ENCODE measurements around the gene CXCL17.

Gene CXCL17

GRCh38 chr19:42403586-42403985 lies 39.2 kb downstream of the CXCL17 start:
- H4K91ac ChIP-seq (ENCODE audit: low read depth, low read length), result no peak overlapping the region

GRCh38 chr19:42402376-42403116 lies 40.2 kb downstream of the CXCL17 start:
- no peak overlapping the region for H2AK5ac ChIP-seq (ENCODE audit: low read length)
- H3K27me3 ChIP-seq (ENCODE audit: insufficient read depth, low read length), result peaks cover 2% of the 10 kb centered on the region
- H3K4ac ChIP-seq (ENCODE audit: low read depth, low read length), result no peak overlapping the region
- H2AFZ ChIP-seq (ENCODE audit: insufficient read depth, low read length, poor library complexity), result no peak overlapping the region
- H3K4me1 ChIP-seq (ENCODE audit: control insufficient read depth in 1 of 2, insufficient read depth in 2 of 2, low read length in 2 of 2), result peaks cover 6 to 10% of the 10 kb centered on the region in 2 experiments
- no peaks in the 10 kb centered on the region for H3K36me3 ChIP-seq (ENCODE audit: control insufficient read depth in 1 of 2, insufficient read depth in 2 of 2, low read length in 2 of 2)
- H3K79me2 ChIP-seq (ENCODE audit: control insufficient read depth, insufficient read depth, low read length, poor library complexity), result peaks cover 2% of the 10 kb centered on the region
- no peak overlapping the region for H3K18ac ChIP-seq (ENCODE audit: low read length)
- no peak overlapping the region for H2BK120ac ChIP-seq (ENCODE audit: insufficient read depth, low read length, poor library complexity)
- no peak overlapping the region for H3K4me3 ChIP-seq (ENCODE audit: low read depth, low read length)
- H3K9ac ChIP-seq (ENCODE audit: low read length), result no peak overlapping the region
- no peak overlapping the region for H3K23ac ChIP-seq (ENCODE audit: low read length)
- H3K79me1 ChIP-seq (ENCODE audit: low read length), result peaks cover 2% of the 10 kb centered on the region
- H4K8ac ChIP-seq (ENCODE audit: low read depth, low read length), result no peak overlapping the region
- no peak overlapping the region for H4K12ac ChIP-seq (ENCODE audit: low read depth, low read length)
- H3K4me2 ChIP-seq (ENCODE audit: low read length), result peak overlapping the region; percentile 81
- no peak overlapping the region for H3K14ac ChIP-seq (ENCODE audit: low read length)
- H3K27ac ChIP-seq (ENCODE audit: low read depth, low read length), result no peak overlapping the region
- no peak overlapping the region for H4K91ac ChIP-seq (ENCODE audit: low read depth, low read length)
- H2BK5ac ChIP-seq (ENCODE audit: low read depth, low read length, poor library complexity), result no peak overlapping the region
- DNase-seq, result no peak
- no peak overlapping the region for H2BK12ac ChIP-seq (ENCODE audit: low read length)
- no CpG with 5 or more reads among the region's 34 CpGs for WGBS (ENCODE audit: extremely low coverage, insufficient coverage, insufficient read length)
- H3K9me3 ChIP-seq (ENCODE audit: insufficient read depth, low read depth, low read length), result peaks cover 1% of the 10 kb centered on the region

More at GRCh38 chr19:42403586-42403985, 39.2 kb downstream of the CXCL17 start:
- Histone ChIP-seq H3K9ac (ENCODE audit: low read length) (no peak overlapping the region), H3K4ac (ENCODE audit: low read depth, low read length) (no peak overlapping the region), H2BK120ac (ENCODE audit: insufficient read depth, low read length, poor library complexity) (no peak overlapping the region), H2AFZ (ENCODE audit: insufficient read depth, low read length, poor library complexity) (no peak overlapping the region), H2AK5ac (ENCODE audit: low read length) (no peak overlapping the region), H3K27ac (ENCODE audit: low read depth, low read length) (no peak overlapping the region), H4K8ac (ENCODE audit: low read depth, low read length) (no peak overlapping the region), H3K18ac (ENCODE audit: low read length) (no peak overlapping the region), H3K79me1 (ENCODE audit: low read length) (peaks cover 2% of the 10 kb centered on the region), H3K27me3 (ENCODE audit: insufficient read depth, low read length) (peaks cover 2% of the 10 kb centered on the region), H2BK5ac (ENCODE audit: low read depth, low read length, poor library complexity) (no peak overlapping the region), H3K9me3 (ENCODE audit: insufficient read depth, low read depth, low read length) (no peaks in the 10 kb centered on the region), H3K4me2 (ENCODE audit: low read length) (no peak overlapping the region), H3K14ac (ENCODE audit: low read length) (no peak overlapping the region), H3K4me1 (ENCODE audit: control insufficient read depth in 1 of 2, insufficient read depth in 2 of 2, low read length in 2 of 2) (peaks cover 3 to 6% of the 10 kb centered on the region in 2 experiments), H3K36me3 (ENCODE audit: control insufficient read depth in 1 of 2, insufficient read depth in 2 of 2, low read length in 2 of 2) (no peaks in the 10 kb centered on the region), H3K23ac (ENCODE audit: low read length) (no peak overlapping the region), H4K12ac (ENCODE audit: low read depth, low read length) (no peak overlapping the region), H3K79me2 (ENCODE audit: control insufficient read depth, insufficient read depth, low read length, poor library complexity) (peaks cover 2% of the 10 kb centered on the region), H3K4me3 (ENCODE audit: low read depth, low read length) (no peak overlapping the region), H2BK12ac (ENCODE audit: low read length) (no peak overlapping the region)
- no CpG with 5 or more reads among the region's 10 CpGs for WGBS (ENCODE audit: extremely low coverage, insufficient coverage, insufficient read length)
- DNase-seq, result no peak

GRCh38 chr19:42401365-42402303 lies 41.1 kb downstream of the CXCL17 start:
- peak overlapping the region; percentile 64 for H2AFZ ChIP-seq (ENCODE audit: insufficient read depth, low read length, poor library complexity)
- H3K18ac ChIP-seq (ENCODE audit: low read length), result no peak overlapping the region
- H4K8ac ChIP-seq (ENCODE audit: low read depth, low read length), result peak overlapping the region; percentile 61
- peaks cover 2% of the 10 kb centered on the region for H3K27me3 ChIP-seq (ENCODE audit: insufficient read depth, low read length)
- H3K36me3 ChIP-seq (ENCODE audit: control insufficient read depth in 1 of 2, insufficient read depth in 2 of 2, low read length in 2 of 2), result no peaks in the 10 kb centered on the region
- peaks cover 2% of the 10 kb centered on the region for H3K79me2 ChIP-seq (ENCODE audit: control insufficient read depth, insufficient read depth, low read length, poor library complexity)
- no peak overlapping the region for H2BK120ac ChIP-seq (ENCODE audit: insufficient read depth, low read length, poor library complexity)
- no peak overlapping the region for H4K91ac ChIP-seq (ENCODE audit: low read depth, low read length)
- no peak overlapping the region for H3K14ac ChIP-seq (ENCODE audit: low read length)
- no peak overlapping the region for H3K27ac ChIP-seq (ENCODE audit: low read depth, low read length)
- H3K23ac ChIP-seq (ENCODE audit: low read length), result no peak overlapping the region
- H3K4me2 ChIP-seq (ENCODE audit: low read length), result peak overlapping the region; percentile 81
- no peak overlapping the region for H2BK12ac ChIP-seq (ENCODE audit: low read length)
- H3K4me1 ChIP-seq (ENCODE audit: control insufficient read depth in 1 of 2, insufficient read depth in 2 of 2, low read length in 2 of 2), result peaks cover 9 to 14% of the 10 kb centered on the region in 2 experiments
- peak overlapping the region; percentile 80 for H3K4me3 ChIP-seq (ENCODE audit: low read depth, low read length)
- no CpG with 5 or more reads among the region's 80 CpGs for WGBS (ENCODE audit: extremely low coverage, insufficient coverage, insufficient read length)
- peak overlapping the region; percentile 8 for H4K12ac ChIP-seq (ENCODE audit: low read depth, low read length)
- peaks cover 8% of the 10 kb centered on the region for H3K79me1 ChIP-seq (ENCODE audit: low read length)
- no peak overlapping the region for H2AK5ac ChIP-seq (ENCODE audit: low read length)
- DNase-seq, result peak; percentile 52 to 73
- H3K4ac ChIP-seq (ENCODE audit: low read depth, low read length), result no peak overlapping the region
- no peak overlapping the region for H2BK5ac ChIP-seq (ENCODE audit: low read depth, low read length, poor library complexity)
- H3K9ac ChIP-seq (ENCODE audit: low read length), result no peak overlapping the region
- H3K9me3 ChIP-seq (ENCODE audit: insufficient read depth, low read depth, low read length), result peaks cover 1% of the 10 kb centered on the region

GRCh38 chr19:42400404-42400803 lies 42.3 kb downstream of the CXCL17 start:
- no CpG with 5 or more reads among the region's 1 CpG for WGBS (ENCODE audit: extremely low coverage, insufficient coverage, insufficient read length)
- no peak overlapping the region for H4K12ac ChIP-seq (ENCODE audit: low read depth, low read length)
- no peak overlapping the region for H2AK5ac ChIP-seq (ENCODE audit: low read length)
- H3K9me3 ChIP-seq (ENCODE audit: insufficient read depth, low read depth, low read length), result peaks cover 1% of the 10 kb centered on the region
- H3K36me3 ChIP-seq (ENCODE audit: control insufficient read depth in 1 of 2, insufficient read depth in 2 of 2, low read length in 2 of 2), result no peaks in the 10 kb centered on the region
- no peak overlapping the region for H3K4me2 ChIP-seq (ENCODE audit: low read length)
- no peak for DNase-seq
- no peak overlapping the region for H3K23ac ChIP-seq (ENCODE audit: low read length)
- no peak overlapping the region for H2AFZ ChIP-seq (ENCODE audit: insufficient read depth, low read length, poor library complexity)
- H2BK120ac ChIP-seq (ENCODE audit: insufficient read depth, low read length, poor library complexity), result no peak overlapping the region
- H3K79me2 ChIP-seq (ENCODE audit: control insufficient read depth, insufficient read depth, low read length, poor library complexity), result peaks cover 5% of the 10 kb centered on the region
- H3K18ac ChIP-seq (ENCODE audit: low read length), result no peak overlapping the region
- peaks cover 12% of the 10 kb centered on the region for H3K79me1 ChIP-seq (ENCODE audit: low read length)
- peaks cover 13 to 18% of the 10 kb centered on the region in 2 experiments for H3K4me1 ChIP-seq (ENCODE audit: control insufficient read depth in 1 of 2, insufficient read depth in 2 of 2, low read length in 2 of 2)
- H3K4ac ChIP-seq (ENCODE audit: low read depth, low read length), result no peak overlapping the region
- no peak overlapping the region for H3K4me3 ChIP-seq (ENCODE audit: low read depth, low read length)
- H2BK12ac ChIP-seq (ENCODE audit: low read length), result no peak overlapping the region
- H3K9ac ChIP-seq (ENCODE audit: low read length), result no peak overlapping the region
- H4K91ac ChIP-seq (ENCODE audit: low read depth, low read length), result no peak overlapping the region
- no peak overlapping the region for H3K27ac ChIP-seq (ENCODE audit: low read depth, low read length)
- H4K8ac ChIP-seq (ENCODE audit: low read depth, low read length), result no peak overlapping the region
- no peak overlapping the region for H3K14ac ChIP-seq (ENCODE audit: low read length)
- peaks cover 2% of the 10 kb centered on the region for H3K27me3 ChIP-seq (ENCODE audit: insufficient read depth, low read length)
- no peak overlapping the region for H2BK5ac ChIP-seq (ENCODE audit: low read depth, low read length, poor library complexity)
